Fibroblast of the conjunctiva (primary cell): ENCODE data around the gene DACH1.
A peak's percentile ranks its signal among the peaks of the same experiment; 100 is the strongest.

Experiments
- DNase-seq: peaks from one replicate; pipeline ENCODE4 v3.0.0-alpha.2; 2010; ENCODE audit warnings: low read depth

Gene DACH1

DNA sequence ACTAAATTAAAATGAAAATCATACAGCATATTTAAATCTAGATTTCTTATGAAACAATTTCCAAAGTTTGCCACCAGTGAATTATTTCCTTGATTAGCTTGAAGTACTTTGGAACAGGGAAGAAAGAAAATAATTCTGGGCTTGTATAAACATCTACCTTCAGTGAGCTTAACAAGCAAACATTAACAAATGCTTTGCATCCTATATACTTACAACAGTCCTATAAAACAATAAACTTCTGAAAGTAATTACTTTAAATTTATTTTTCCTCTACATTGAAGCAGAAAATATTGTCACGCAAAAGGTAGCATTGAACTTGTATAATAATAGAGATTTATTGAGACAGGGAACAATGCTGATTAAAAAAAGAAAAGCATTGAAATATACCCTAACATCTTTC is 164.8 kb downstream of the DACH1 start:
- no peak for DNase-seq

DNA sequence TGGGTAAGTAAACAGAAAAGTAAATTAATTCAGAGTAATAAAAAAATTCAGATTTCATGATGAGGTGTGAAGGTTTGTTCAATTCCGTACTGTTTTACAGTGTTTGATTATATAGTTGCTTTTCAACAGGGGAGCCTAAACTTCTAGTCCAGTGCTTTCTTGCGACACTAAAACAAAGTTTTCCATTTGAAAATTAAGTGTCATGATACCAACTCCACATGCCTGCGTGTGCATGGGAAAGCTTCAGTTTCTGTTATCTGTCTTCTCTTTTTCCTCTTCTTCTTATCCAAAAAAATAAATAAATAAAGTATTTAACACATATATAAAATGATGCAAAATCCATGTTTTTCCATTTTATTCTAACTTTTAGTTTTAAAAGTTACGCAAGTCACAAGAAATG is 165.3 kb downstream of the DACH1 start:
- DNase-seq, result no peak

DNA sequence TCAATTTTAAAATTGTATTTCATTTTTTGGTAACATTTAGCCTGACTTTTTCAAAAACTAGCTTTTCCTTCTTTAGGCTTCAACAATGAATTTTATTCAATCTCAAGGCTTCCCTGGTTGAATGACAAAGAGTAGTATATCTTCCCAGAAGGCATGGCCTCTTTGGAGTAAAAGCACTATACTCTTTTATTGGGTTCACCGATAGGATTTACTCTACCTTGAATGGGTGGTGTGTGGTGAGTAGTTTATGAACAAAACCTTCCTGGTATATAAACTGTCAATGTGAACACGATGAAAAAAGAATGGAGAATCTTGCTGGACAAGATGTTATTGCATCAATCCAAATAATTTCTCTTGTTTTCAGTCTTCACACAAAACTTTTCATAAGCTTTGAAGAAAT is 167.7 kb downstream of the DACH1 start:
- no peak for DNase-seq

DNA sequence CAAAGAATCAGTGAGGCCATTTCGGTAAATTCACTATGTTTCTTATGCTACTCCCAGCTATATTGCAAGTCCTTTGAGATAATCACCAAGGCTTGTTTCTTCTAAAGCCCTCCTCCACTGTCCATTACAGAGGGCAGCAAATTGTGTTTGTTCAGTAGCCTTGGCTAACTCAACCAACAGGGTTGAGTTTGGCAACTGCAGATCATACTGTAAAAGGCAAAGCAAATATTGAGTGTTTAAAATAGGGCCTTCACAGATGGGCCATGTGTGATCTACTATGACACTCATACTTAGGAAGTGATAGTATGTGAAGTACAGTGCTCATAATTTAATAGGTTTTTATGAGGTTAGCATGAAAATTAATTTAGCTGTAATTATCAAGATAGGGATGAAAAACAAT is 171.3 kb downstream of the DACH1 start:
- no peak for DNase-seq

DNA sequence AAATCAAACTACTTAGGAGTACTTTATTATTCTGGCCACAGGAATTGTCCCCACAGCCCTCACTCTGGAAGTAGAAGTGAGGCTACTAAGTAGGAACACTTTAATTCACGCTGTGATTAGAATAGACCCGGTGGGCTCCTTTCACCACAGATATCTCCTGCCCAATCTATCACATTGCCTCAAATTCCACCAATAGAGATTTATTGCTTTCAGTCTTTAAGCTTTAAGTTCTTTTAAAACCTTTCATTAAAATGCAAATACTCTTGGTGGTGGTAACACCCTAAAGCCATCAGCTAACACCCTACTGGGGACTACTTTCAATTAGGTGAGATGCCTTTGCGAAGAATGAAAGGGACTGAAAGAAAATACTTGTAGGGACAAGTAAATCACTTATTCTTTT is 181.9 kb downstream of the DACH1 start:
- no peak for DNase-seq

DNA sequence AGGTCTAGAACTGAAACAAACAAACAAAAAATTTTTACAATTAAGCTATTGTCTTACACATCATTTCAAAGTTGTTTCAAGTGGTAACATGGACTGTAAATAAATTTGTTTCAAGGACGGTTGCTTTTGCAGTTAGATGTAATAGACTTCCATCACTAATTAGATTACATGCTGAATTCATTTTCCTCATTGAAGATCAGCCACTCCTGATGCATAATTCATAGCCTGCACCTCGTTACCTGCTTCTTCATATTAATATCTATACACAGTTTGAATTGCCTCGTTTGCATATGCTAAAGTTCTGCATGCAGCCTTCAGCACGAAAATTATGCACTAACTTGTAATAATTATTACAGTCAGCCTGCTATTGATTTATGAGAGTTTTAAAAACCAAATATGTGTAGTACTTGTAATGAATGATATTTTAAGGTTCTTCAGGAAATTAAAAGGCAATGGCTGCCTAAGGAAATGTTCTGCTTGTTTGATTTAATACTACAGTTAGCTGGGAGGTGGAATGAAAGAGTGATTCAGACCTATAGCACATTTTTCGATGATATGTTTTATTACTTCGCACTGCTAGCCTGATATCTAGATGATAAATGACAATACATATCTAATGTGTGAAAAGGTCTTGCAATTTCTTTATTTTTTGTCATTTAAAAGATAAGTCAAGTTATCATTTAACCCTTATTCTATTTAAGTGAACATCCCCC is 184.9 kb downstream of the DACH1 start:
- DNase-seq, result no peak

DNA sequence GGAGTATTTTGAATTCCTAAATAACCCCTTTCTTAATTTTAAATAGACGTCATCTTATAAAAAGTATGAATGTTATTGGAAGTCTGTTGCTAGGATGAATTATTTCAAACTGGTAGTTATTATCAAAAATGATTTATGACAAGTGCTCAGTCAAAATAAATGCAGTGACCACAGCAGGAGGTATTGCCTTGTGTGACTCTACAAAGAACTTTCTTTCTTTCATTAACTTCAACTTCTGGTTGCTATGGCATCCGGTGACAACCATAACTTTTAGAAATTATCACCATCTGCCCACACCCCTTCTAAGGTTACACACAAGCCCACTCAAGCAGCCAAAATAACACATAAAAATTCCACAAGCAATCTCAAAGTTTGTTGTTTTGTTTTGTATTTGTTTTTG is 189.9 kb downstream of the DACH1 start:
- no peak for DNase-seq

DNA sequence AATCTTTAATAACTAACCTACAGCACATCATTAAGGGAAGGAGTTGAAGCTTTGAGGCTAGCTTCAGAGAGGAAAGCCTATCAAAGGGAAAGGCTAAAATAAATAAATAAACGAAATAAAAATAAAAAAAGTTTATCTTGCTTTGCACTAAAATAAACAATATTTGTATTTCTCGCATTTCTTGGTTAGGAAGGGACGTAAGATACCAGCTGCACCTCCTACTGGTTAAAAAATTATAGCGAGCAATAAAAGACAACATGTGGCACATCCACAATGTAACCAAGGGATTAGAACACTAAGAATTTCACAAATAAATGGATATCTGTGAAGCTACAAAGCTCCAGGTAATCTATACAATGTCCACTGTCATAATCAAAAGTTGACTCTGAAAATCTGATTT is 194.5 kb downstream of the DACH1 start:
- DNase-seq, result no peak

DNA sequence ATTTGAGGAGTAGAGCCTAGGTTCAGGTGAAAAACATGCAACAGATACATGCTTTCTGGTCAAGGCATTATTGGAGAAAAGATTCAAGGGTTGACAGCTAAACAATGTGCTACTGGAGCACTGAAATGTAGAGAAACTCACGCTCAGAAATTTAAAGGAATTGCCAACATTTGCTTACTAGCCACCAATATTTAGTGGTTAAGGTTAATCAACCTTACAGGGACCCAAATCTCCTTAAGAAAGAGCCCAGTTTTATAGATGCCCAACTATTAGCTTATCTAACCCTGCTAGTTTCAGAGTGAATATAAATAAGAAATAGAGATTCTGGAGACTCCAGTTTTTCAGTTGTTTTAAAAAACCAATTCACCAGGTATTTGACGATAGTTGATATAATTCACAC is 203.6 kb downstream of the DACH1 start:
- DNase-seq, result no peak

DNA sequence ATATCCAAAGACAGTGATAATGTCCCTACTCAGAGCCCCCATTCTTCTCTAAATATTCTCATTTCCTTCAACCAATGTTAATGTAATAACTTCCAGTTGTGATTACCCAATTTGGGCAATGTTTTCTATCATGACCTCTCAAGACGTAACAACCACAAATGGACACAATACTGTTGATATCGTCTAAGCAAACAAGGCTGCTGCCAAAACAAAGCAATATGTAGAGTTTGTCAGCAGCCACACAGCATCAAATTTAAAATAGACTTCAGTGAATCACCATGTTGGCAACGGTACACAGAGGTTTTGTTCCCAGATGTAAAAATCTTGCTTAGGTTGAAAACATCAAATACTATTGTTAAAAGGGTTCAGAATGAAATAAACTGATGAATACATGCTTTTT is 205.1 kb downstream of the DACH1 start:
- DNase-seq, result peak; percentile 51

DNA sequence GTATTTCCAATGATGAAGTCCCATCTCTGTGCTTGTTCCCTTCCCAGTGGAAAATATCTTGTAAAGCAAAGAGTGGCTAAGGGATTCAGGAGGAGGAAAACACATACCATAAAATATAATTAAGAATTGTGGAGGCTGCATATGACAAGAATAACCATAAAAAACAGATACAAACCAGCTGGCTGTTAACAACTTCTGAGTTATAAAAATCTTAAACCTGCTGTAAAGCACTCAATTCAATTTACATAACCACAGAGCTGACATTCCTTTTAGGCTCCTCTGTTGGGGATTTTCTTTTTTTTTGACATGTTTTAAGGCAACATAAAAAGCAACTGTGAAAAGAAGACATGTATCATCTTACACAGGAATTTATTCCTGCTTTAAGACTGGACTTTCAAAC is 207.6 kb downstream of the DACH1 start:
- no peak for DNase-seq

DNA sequence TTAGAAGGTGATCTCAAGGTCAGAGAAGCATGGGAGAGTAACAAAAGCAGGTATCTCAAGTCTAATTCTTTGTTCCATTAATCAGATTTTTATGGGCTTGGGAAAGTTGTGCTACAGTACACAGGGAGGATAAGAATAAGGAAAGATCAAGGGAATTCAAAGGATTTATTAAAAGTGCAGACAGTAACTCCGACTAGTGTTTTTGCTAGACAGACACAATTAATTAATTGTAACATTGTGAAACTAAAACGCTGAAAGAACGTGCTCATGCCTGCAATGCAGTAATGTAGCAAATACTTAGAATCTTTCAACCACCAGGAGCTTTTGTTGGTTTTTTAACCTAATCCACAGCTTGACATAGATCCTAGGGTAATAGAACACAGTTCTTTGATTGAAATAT is 221.5 kb downstream of the DACH1 start:
- no peak for DNase-seq

DNA sequence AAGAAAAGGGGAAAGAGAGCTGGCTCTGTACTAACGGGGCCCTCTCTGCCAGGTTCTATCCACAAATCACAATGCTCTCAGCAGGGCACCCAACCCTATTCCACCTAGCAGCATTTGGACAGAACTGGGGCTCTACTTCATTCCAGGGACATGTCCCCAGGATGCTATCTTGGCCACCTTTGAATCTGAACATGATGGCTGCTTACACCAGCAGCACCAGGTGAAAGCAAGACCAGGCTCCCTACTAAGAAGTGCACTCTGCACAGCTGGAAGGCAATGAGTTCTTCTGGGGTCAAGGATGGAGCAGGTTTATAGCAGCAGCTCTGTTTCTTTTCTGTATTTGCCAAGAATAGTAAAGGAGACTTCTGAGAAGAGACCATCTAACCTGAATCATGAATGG is 222.4 kb downstream of the DACH1 start:
- DNase-seq, result no peak

DNA sequence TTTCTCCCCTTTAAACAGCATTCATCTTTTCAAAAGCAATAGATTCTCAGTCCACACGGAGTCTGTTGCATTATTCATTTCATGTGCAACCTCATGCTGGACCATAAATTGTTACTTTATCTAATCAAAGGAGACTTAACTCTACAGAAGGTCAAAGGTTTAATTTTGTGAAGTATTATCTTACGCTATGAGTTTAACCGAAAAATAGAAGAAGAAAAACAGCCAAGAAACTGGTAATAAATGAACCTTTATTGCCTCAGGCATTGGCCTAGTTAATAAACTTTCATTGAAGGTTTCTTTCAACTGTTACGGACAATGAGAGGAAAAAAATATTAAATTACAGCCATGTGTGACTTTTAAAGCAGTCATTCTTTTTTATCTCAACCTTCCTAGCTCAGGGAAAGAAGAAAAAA is 223.6 kb downstream of the DACH1 start:
- no peak for DNase-seq

DNA sequence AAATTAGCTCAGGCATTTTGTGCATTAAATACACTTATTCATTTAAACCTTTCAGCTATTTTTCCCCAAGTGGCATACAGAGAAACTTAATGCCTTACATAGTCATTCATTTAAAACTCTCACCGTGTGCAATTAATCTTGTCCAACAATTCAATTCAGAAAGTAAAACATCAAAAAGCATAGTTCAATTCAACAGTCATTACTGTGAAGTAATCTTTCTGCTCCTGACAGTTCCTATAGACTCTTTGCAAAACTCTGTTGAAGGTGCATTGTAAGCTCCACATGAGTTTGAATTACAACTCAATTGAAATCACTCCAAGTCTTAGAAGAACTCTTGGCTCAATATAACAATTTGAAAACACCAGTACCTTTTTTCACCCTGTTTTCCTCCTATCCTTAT is 228.3 kb downstream of the DACH1 start:
- no peak for DNase-seq

DNA sequence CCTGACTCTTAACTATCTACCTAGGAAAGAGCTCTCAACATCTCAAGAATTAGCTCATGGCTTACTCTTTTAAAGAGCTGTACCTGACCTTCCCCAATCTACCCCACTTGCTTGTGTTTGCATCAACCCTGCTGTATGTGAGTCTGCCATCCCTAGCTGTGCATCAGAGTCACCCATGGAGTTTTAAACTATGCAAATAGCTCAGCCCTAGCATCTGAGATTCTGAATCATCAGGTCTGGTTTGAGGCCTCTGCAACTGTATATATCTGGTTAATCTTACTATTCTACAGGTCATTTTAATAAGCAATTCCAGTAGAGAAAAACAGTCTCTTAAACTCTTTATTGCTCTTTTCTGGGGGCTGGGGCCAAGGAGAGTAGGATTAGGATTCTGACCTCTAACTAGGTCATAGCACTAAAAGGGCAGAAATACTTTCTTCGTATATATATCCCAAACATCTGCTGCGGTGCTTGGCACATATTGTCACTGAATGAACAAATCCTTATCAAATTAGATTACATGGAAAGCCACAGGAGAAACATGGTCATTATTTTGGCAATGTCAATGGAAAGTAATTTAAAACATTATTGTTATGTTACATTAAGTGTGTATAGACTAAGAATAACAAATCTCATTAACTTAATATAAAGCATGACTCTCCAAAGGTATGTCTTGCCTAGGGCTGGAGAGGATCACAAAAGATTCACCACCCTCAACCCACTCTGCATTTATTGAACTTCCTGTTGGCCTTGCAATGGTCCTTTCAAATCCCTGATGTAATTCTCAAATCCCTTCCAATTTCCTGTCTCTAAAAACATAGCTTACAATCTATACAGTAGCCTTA is 232.2 kb downstream of the DACH1 start:
- DNase-seq, result no peak

DNA sequence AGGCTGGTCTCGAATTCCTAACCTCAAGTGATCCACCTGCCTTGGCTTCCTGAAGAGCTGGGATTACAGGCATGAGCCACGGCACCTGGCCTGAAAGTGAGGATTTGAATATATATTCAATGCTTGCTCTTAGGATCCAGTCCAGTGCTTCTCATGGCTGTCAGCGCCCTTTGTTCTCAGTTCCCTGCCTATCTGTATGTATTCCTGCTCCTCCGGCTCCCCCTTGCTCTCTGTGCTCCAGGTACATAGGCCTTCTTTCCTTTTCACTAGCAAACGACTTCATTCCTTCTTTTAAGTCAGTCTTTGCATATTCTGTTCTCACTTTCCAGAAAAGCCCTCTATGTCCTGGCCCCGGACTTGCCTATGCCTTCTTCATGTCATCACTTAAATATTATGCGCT is 232.8 kb downstream of the DACH1 start:
- no peak for DNase-seq

DNA sequence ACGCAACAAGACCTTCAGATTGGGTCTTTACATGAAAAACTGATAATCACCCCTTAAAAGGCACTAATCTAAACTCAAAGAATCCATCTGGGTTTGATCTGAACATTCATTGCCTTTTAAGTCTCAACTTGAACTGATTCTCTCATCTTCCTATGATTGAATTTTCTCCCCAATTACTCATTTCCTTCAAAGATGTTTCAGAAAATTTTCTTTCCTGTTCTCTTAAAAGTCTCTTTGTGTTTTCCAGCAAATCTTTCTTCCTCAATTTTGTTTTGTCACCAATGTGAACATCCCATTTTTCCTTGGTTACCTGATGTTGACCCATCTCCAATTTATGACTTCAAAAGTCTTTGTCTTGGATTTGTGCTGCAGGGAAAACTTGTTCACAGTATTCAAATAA is 234.3 kb downstream of the DACH1 start:
- DNase-seq, result no peak

DNA sequence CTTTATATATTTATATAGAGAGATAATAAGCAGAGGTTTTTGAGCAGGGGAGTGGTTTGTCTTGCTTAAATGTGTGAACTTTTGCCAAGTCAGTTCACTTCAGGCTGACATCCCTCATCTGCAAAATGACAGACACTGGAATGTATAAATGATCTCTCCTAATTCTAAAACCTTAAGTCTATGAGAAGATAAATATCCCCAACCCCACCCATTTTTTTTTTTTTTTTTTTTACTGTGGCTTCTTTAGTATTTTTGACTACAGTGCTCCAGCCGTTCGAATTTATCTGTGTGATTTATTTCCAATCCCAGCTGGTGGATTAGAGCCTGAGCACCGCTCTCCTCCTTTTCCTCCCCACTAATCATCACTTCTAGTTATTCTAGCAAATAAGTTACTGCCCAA is 234.8 kb downstream of the DACH1 start:
- no peak for DNase-seq

DNA sequence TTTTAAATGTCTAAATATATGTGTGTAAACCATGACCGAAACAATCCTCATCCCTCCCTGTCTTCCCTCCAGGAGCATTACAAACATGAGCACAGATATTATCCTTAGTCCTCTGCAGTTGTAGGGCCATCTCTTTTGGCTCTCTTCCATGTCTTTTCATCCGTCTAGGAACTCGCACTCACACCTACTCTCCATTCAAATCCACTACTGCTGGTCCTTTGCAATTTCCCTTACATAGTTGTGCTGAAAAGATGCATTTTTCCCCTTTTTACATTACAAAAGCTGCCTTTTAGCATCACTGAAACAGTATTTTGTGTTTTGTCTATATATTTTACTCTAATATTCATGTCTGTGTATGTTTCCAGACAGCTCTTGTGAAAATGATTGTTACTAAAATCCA is 237.8 kb downstream of the DACH1 start:
- DNase-seq, result no peak

DNA sequence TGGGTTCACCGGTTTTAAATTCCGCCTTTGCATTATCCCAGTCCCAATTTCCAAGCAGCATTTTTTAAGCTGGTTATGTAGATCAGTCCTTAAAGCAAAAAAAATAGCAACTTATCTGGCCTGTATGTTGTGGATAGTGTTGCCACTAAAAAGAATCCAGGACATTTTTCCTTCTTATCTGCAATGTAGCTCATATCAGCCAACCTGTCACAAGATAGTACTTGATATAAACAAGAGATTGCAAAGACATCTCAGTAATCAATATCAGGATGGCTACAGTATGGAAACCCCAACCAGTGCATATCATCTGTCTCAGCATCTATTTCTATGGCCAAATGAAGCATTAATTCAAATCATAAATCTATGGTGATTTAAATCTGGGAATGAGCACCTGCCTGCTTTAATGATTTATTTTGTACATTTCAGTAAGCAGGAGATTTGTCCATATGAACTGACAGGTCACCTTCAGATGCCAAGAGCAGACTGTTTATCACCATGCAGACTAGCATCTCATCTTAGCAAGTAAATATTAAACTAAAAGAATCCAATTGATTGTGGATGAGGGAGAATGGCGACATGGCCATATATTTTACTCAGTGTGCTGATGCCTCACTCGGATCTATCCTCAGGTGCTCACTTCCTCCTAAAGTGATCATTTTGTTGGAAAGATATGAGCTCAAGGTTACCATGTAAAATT is 240.4 kb downstream of the DACH1 start:
- no peak for DNase-seq

DNA sequence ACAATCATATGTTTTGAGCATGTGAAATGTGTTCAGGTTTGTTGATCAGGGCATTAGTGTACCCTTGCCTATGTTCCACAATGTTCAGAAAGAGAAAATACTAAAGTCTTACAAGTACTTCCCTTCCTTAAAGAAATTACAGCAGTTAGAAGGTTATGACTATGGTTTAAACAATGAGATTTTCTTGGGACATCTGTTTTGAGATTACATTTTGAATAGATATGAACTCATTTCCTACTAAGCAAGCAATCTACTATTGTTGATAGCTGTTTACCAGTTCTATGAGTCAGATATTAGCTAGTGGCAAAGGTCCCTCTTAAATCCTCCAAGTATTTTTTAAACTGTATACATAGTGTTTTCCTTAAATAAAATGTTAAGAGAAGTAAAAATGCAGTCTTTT is 241.3 kb downstream of the DACH1 start:
- DNase-seq, result no peak
